Smooth muscle cell (in vitro differentiated cells): ENCODE data around the gene TLR5. TPM values are rescaled to one million over a fixed set of nuclear protein-coding genes. Genes with fewer than 3 reads are reported as not detected.

Experiments
- DNase-seq: peaks from one replicate; lab custom pipeline; 2025; ENCODE audit not compliant: unreplicated experiment; lab: John Stamatoyannopoulos, UW
- H2AFZ ChIP-seq: fragments of 200-600 bp; sonication (generic); 2 replicates; pipeline ENCODE4 v1.6.0; 2016; ENCODE audit warnings: antibody characterized with exemption, low read depth, mild to moderate bottlenecking
- H3F3A ChIP-seq: fragments of 200-600 bp; sonication (generic); 2 replicates; pipeline ENCODE4 v1.6.0; 2017; ENCODE audit warnings: antibody characterized with exemption, low read depth
- H3K27ac ChIP-seq: fragments of 200-600 bp; sonication (generic); 2 replicates; pipeline ENCODE4 v1.5.1; 2016; ENCODE audit warnings: low read depth, mild to moderate bottlenecking
- H3K27me3 ChIP-seq: fragments of 200-600 bp; sonication (generic); 2 replicates; pipeline ENCODE4 v1.6.1; 2016; ENCODE audit warnings: low read depth, mild to moderate bottlenecking
- H3K36me3 ChIP-seq: fragments of 200-600 bp; sonication (generic); 2 replicates; pipeline ENCODE4 v1.5.1; 2016; ENCODE audit warnings: low read depth
- H3K4me1 ChIP-seq: fragments of 200-600 bp; sonication (generic); 2 replicates; pipeline ENCODE4 v1.5.1; 2016; ENCODE audit warnings: low read depth
- H3K4me2 ChIP-seq: fragments of 200-600 bp; sonication (generic); 2 replicates; pipeline ENCODE4 v1.6.0; 2016; ENCODE audit warnings: mild to moderate bottlenecking
- H3K4me3 ChIP-seq: fragments of 200-600 bp; sonication (generic); 2 replicates; pipeline ENCODE4 v1.5.1; 2016; ENCODE audit warnings: mild to moderate bottlenecking
- H3K79me2 ChIP-seq: fragments of 200-600 bp; sonication (generic); 2 replicates; pipeline ENCODE4 v1.6.0; 2016; ENCODE audit warnings: low read depth, mild to moderate bottlenecking
- H3K9ac ChIP-seq: fragments of 200-600 bp; sonication (generic); 2 replicates; pipeline ENCODE4 v1.6.0; 2016; ENCODE audit warnings: low read depth
- H3K9me3 ChIP-seq: fragments of 200-600 bp; sonication (generic); replicated peaks from 2 replicates; pipeline ENCODE4 v1.5.1; 2016; ENCODE audit warnings: low read depth
- H4K20me1 ChIP-seq: fragments of 200-600 bp; sonication (generic); 2 replicates; pipeline ENCODE4 v1.6.0; 2016; ENCODE audit warnings: low read depth
- WGBS: methylation state at CpG from one replicate; pipeline ENCODE4 v1.1.7; 2016; ENCODE audit warnings: low lambda C conversion rate; 5-methylcytosine and 5-hydroxymethylcytosine counted together
- polyA plus RNA-seq: library from polyadenylated mRNA; unstranded; fragments of >200 nt; fragmentation: Nextera tagmentation; extraction: Ambion mirVana; gene quantifications from 2 replicates; pipeline ENCODE4 v1.2.1, GENCODE V29; 2016
- total RNA-seq: library from RNA; depleted of rRNA; stranded (reverse); fragments of >200 nt; gene quantifications from 2 replicates; pipeline ENCODE4 v1.2.3, GENCODE V29; 2014
- TF ChIP-seq, protein P1 (sequence below): fragments of 200-600 bp; sonication (generic); IDR thresholded peaks from 2 replicates; pipeline ENCODE4 v1.5.1; 2017; ENCODE audit warnings: borderline replicate concordance, mild to moderate bottlenecking, antibody characterized with exemption; ENCODE audit not compliant: insufficient read depth, poor library complexity, severe bottlenecking

Gene TLR5
- total and polyA plus RNA-seq, 2 experiments from 2014 or later = 1.0 to 2.7 TPM

- TF ChIP-seq, protein P1, sequence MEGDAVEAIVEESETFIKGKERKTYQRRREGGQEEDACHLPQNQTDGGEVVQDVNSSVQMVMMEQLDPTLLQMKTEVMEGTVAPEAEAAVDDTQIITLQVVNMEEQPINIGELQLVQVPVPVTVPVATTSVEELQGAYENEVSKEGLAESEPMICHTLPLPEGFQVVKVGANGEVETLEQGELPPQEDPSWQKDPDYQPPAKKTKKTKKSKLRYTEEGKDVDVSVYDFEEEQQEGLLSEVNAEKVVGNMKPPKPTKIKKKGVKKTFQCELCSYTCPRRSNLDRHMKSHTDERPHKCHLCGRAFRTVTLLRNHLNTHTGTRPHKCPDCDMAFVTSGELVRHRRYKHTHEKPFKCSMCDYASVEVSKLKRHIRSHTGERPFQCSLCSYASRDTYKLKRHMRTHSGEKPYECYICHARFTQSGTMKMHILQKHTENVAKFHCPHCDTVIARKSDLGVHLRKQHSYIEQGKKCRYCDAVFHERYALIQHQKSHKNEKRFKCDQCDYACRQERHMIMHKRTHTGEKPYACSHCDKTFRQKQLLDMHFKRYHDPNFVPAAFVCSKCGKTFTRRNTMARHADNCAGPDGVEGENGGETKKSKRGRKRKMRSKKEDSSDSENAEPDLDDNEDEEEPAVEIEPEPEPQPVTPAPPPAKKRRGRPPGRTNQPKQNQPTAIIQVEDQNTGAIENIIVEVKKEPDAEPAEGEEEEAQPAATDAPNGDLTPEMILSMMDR = no peak
- Histone ChIP-seq H3K9me3 (no peaks in the 10 kb centered on the region), H3K36me3 (no peaks in the 10 kb centered on the region), H3K9ac (no peak overlapping the region), H3K79me2 (no peaks in the 10 kb centered on the region), H3K27me3 (no peaks in the 10 kb centered on the region), H3K27ac (no peak overlapping the region), H2AFZ (no peak overlapping the region), H3K4me2 (no peak overlapping the region), H4K20me1 (no peaks in the 10 kb centered on the region), H3K4me3 (no peak overlapping the region), H3F3A (no peaks in the 10 kb centered on the region), H3K4me1 (no peaks in the 10 kb centered on the region)
- 83% methylated on average over 7 of the region's 7 CpGs for WGBS
- DNase-seq = no peak
Observed at GRCh38 chr1:223079498-223079897, 63.5 kb downstream of the TLR5 start.

DNA sequence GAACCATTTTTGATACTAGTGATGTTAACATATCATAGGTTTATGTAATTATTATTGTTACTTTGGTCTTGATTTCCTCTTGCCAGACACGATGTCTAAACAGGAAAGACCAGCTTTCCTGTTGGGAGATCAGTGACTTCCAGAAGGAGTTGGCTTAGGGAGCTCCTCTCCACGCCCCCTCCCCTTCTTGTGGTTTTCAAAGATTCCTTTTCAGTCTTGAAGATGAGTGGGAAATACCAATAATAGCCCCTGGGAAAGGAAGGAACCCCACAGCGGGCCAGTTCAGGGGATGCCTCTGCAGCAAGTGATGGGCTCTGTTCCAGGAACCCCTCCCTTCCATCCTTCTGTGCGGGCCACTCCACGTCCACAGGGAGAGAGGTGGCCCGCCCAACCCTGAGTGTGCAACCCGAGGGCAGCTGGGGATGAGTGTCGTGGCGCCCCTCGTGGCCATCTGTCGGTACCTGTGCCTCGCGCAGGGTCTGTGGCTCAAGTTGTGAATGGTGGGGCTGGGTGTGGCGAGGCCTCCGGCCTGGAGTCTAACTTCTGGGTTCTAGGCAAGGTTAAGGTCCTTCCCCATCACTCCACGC is 65.7 kb downstream of the TLR5 start:
- TF ChIP-seq, protein P1 = no peak
- Histone ChIP-seq H2AFZ (no peak overlapping the region), H3K9ac (no peak overlapping the region), H3K79me2 (no peaks in the 10 kb centered on the region), H3K9me3 (no peaks in the 10 kb centered on the region), H3K4me1 (no peaks in the 10 kb centered on the region), H3K36me3 (no peaks in the 10 kb centered on the region), H3K27me3 (no peaks in the 10 kb centered on the region), H4K20me1 (no peaks in the 10 kb centered on the region), H3F3A (no peaks in the 10 kb centered on the region), H3K4me3 (no peak overlapping the region), H3K4me2 (no peak overlapping the region), H3K27ac (no peak overlapping the region)
- WGBS = 70% methylated on average over 15 of the region's 16 CpGs
- DNase-seq = no peak

DNA sequence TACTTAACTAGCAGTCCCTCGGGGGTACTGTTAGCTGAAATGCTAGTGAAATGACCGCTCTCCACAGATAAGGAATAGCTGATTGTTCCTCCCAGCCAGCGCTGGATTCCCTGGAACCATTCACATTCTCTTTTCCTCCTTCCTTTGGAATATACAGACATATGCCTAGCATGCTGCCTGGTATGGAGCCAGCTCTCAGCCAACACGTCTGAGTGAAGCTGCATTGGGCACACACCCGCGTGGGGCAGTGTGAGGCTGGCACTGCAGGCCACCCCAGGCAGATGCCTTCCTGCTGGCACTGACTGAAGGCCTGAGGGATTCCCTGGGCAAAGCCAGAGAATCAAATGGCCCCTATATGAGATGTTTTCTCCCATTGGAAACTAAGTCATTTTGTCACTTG is 66.7 kb downstream of the TLR5 start:
- Histone ChIP-seq H4K20me1 (no peaks in the 10 kb centered on the region), H3K9ac (no peak overlapping the region), H3K79me2 (no peaks in the 10 kb centered on the region), H3K27me3 (no peaks in the 10 kb centered on the region), H3K4me2 (no peak overlapping the region), H3K36me3 (no peaks in the 10 kb centered on the region), H2AFZ (no peak overlapping the region), H3K9me3 (no peaks in the 10 kb centered on the region), H3F3A (no peaks in the 10 kb centered on the region), H3K27ac (no peak overlapping the region), H3K4me3 (no peak overlapping the region), H3K4me1 (no peaks in the 10 kb centered on the region)
- DNase-seq = no peak
- 41% methylated on average over 6 of the region's 6 CpGs for WGBS
- TF ChIP-seq, protein P1 = no peak

DNA sequence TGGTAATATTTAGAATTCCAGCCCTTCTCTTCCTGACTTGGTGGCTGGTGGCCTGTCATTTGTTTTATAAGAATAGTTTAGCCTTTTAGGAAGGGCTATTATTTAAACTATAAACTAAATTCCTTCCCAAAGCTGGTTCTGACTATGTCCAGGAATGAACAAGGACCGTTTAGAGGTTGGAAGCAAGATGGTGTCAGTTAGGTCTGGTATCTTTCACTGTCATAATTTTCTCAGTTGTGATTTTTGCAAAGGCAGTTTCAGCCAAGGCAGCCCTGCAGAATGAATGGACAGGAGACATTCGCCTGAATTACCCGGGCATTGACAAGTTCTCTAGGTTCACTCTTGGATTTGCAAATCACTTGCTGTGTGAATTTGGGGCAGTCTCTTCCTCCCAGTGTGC is 67.2 kb downstream of the TLR5 start:
- no peaks in the 10 kb centered on the region for H3K27me3 ChIP-seq
- no peak for DNase-seq
- H3K9ac ChIP-seq = no peak overlapping the region
- no peaks in the 10 kb centered on the region for H3K79me2 ChIP-seq
- no peaks in the 10 kb centered on the region for H3K4me1 ChIP-seq
- H3K27ac ChIP-seq = no peak overlapping the region
- H3K4me3 ChIP-seq = no peak overlapping the region
- no peak overlapping the region for H3K4me2 ChIP-seq
- no peaks in the 10 kb centered on the region for H3K36me3 ChIP-seq
- no peaks in the 10 kb centered on the region for H3F3A ChIP-seq
- H4K20me1 ChIP-seq = no peaks in the 10 kb centered on the region
- no peak overlapping the region for H2AFZ ChIP-seq
- WGBS = 67% methylated on average over 3 of the region's 3 CpGs
- TF ChIP-seq, protein P1 = no peak
- H3K9me3 ChIP-seq = no peaks in the 10 kb centered on the region
